Neural progenitor cell (in vitro differentiated cells): ENCODE data around the gene NAT9. TPM values are rescaled to one million over a fixed set of nuclear protein-coding genes. Genes with fewer than 3 reads are reported as not detected.

ENCODE experiments used
- DNase-seq: peaks from one replicate; pipeline ENCODE4 v3.0.0-alpha.2; 2016; ENCODE audit warnings: low spot score
- H2AFZ ChIP-seq: fragments of 200-600 bp; sonication (generic); replicated peaks from 2 replicates; pipeline ENCODE4 v1.6.1; 2016; ENCODE audit warnings: antibody characterized with exemption
- H3F3A ChIP-seq: fragments of 200-600 bp; sonication (generic); 2 replicates; pipeline ENCODE4 v1.6.1; 2016; ENCODE audit warnings: antibody characterized with exemption, low read depth
- H3K27ac ChIP-seq: fragments of 200-600 bp; sonication (generic); 2 replicates; pipeline ENCODE4 v1.5.1; 2016; ENCODE audit warnings: mild to moderate bottlenecking
- H3K27me3 ChIP-seq: fragments of 200-600 bp; sonication (generic); 2 replicates; pipeline ENCODE4 v1.6.1; 2016; ENCODE audit warnings: mild to moderate bottlenecking, moderate library complexity
- H3K36me3 ChIP-seq: fragments of 200-600 bp; sonication (generic); 2 replicates; pipeline ENCODE4 v1.5.1; 2016
- H3K4me1 ChIP-seq: fragments of 200-600 bp; sonication (generic); 2 replicates; pipeline ENCODE4 v1.6.1; 2016; ENCODE audit warnings: mixed run types
- H3K4me2 ChIP-seq: fragments of 200-600 bp; sonication (generic); 2 replicates; pipeline ENCODE4 v1.6.1; 2016
- H3K4me3 ChIP-seq: fragments of 200-600 bp; sonication (generic); 2 replicates; pipeline ENCODE4 v1.5.1; 2016
- H3K79me2 ChIP-seq: fragments of 200-600 bp; sonication (generic); 2 replicates; pipeline ENCODE4 v1.6.1; 2016; ENCODE audit warnings: low read depth
- H3K9ac ChIP-seq: fragments of 200-600 bp; sonication (generic); 2 replicates; pipeline ENCODE4 v1.6.1; 2016
- H3K9me3 ChIP-seq: fragments of 200-600 bp; sonication (generic); 2 replicates; pipeline ENCODE4 v1.5.1; 2016; ENCODE audit warnings: low read depth
- H4K20me1 ChIP-seq: fragments of 200-600 bp; sonication (generic); 2 replicates; pipeline ENCODE4 v1.6.1; 2016; ENCODE audit warnings: low read depth
- H3K27ac Mint-ChIP-seq: 3 replicates; pipeline ENCODE4 v1.8.0; 2021; ENCODE audit warnings: mixed read lengths
- H3K27me3 Mint-ChIP-seq: 2 replicates; pipeline ENCODE4 v1.8.0; 2022; ENCODE audit warnings: low read depth, mild to moderate bottlenecking, inconsistent platforms, moderate library complexity, mixed read lengths; ENCODE audit not compliant: insufficient read depth
- H3K36me3 Mint-ChIP-seq: 3 replicates; pipeline ENCODE4 v1.8.0; 2021; ENCODE audit warnings: mixed read lengths
- H3K4me1 Mint-ChIP-seq: 3 replicates; pipeline ENCODE4 v1.8.0; 2021; ENCODE audit warnings: mixed read lengths
- H3K4me3 Mint-ChIP-seq: 3 replicates; pipeline ENCODE4 v1.8.0; 2021; ENCODE audit warnings: mild to moderate bottlenecking, moderate library complexity, mixed read lengths
- H3K9me3 Mint-ChIP-seq: 3 replicates; pipeline ENCODE4 v1.8.0; 2020; ENCODE audit warnings: mixed read lengths
- CTCF ChIP-seq: fragments of 200-600 bp; sonication (generic); IDR thresholded peaks from 2 replicates; pipeline ENCODE4 v1.5.1; 2017; ENCODE audit warnings: antibody characterized with exemption, mild to moderate bottlenecking
- EZH2 ChIP-seq: fragments of 200-600 bp; sonication (generic); IDR thresholded peaks from 2 replicates; pipeline ENCODE4 v1.6.1; 2017; ENCODE audit warnings: antibody characterized with exemption, mild to moderate bottlenecking, moderate library complexity
- EZH2phosphoT487 ChIP-seq: fragments of 200-600 bp; sonication (generic); IDR thresholded peaks from 2 replicates; pipeline ENCODE4 v1.6.1; 2017; ENCODE audit warnings: antibody characterized with exemption
- total RNA-seq: library from RNA; depleted of rRNA; stranded (reverse); fragments of >200 nt; gene quantifications from 2 replicates; pipeline ENCODE4 v1.2.3, GENCODE V29; 2015; ENCODE audit warnings: low replicate concordance

Gene NAT9
- total RNA-seq, 1 donor from 2014 or later, result 75.3 TPM

DNA sequence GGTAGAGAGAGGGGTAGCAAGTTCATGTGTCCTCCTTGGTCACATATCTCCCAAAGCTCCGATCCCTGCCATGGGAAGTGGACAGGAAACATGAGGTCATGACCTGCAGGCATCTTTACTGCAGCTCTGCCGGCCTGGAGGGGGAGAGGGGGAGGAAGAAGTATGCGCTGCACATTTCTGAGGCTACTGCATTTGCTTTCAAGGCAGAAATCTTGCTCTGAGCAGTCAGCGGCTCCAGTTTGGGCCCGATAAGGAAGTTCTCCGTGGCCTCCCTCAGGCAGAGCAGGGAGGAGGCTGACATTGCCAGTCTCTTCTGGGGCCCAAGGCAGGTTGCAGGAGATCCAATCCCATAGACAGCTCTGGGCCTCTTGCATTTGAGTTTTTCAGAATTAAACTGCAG, 29.2 kb downstream of the NAT9 start:
- H3K27ac Mint-ChIP-seq, result no peak overlapping the region
- DNase-seq, result peak; percentile 48
- H3K4me1 ChIP-seq, result peaks cover 52% of the 10 kb centered on the region
- TF ChIP-seq EZH2phosphoT487 (no peak), CTCF (no peak), EZH2 (no peak)
- H2AFZ ChIP-seq, result no peak overlapping the region
- peaks cover 40% of the 10 kb centered on the region for H3F3A ChIP-seq
- peaks cover 34% of the 10 kb centered on the region for H3K79me2 ChIP-seq
- H3K27ac ChIP-seq, result no peak overlapping the region
- peak overlapping the region; percentile 87 for H3K4me2 ChIP-seq
- peaks cover 45% of the 10 kb centered on the region for H3K4me1 Mint-ChIP-seq
- peaks cover 8% of the 10 kb centered on the region for H3K27me3 Mint-ChIP-seq
- peak overlapping the region; percentile 79 for H3K4me3 Mint-ChIP-seq
- no peaks in the 10 kb centered on the region for H3K9me3 ChIP-seq
- no peaks in the 10 kb centered on the region for H3K27me3 ChIP-seq
- H3K36me3 Mint-ChIP-seq, result peaks cover 2% of the 10 kb centered on the region
- H3K4me3 ChIP-seq, result no peak overlapping the region
- no peaks in the 10 kb centered on the region for H3K9me3 Mint-ChIP-seq
- no peaks in the 10 kb centered on the region for H3K36me3 ChIP-seq
- H4K20me1 ChIP-seq, result peaks cover 34% of the 10 kb centered on the region
- no peak overlapping the region for H3K9ac ChIP-seq

DNA sequence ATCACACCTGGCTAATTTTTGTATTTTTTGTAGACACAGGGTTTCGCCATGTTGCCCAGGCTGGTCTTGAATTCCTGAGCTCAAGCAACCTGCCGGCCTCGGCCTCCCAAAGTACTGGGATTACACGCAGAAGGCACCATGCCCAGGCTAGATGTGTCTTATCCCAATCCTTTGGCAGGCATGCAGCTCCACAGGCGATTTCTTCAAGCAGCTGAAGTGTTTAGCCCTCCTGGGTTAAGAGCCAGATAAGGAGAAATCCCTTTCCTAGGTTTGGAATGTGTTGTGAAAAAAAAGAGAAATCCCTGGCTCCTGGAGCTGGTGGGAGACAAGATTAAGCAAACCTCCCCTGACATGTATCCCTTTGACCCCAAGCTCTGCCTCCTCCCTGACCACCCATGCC, 29.8 kb downstream of the NAT9 start:
- no peak overlapping the region for H3K4me3 ChIP-seq
- peaks cover 29% of the 10 kb centered on the region for H4K20me1 ChIP-seq
- TF ChIP-seq EZH2, result no peak
- TF ChIP-seq CTCF, result no peak
- no peak for TF ChIP-seq EZH2phosphoT487
- no peak overlapping the region for H3K9ac ChIP-seq
- DNase-seq, result peak; percentile 59
- H3K4me2 ChIP-seq, result peak overlapping the region; percentile 87
- H3K79me2 ChIP-seq, result peaks cover 29% of the 10 kb centered on the region
- H3K9me3 ChIP-seq, result no peaks in the 10 kb centered on the region
- H3K36me3 Mint-ChIP-seq, result peaks cover 2% of the 10 kb centered on the region
- peaks cover 8% of the 10 kb centered on the region for H3K27me3 Mint-ChIP-seq
- H3F3A ChIP-seq, result peaks cover 40% of the 10 kb centered on the region
- peaks cover 41% of the 10 kb centered on the region for H3K4me1 Mint-ChIP-seq
- peaks cover 47% of the 10 kb centered on the region for H3K4me1 ChIP-seq
- H3K27ac ChIP-seq, result no peak overlapping the region
- peak overlapping the region; percentile 79 for H3K4me3 Mint-ChIP-seq
- H3K27me3 ChIP-seq, result no peaks in the 10 kb centered on the region
- no peaks in the 10 kb centered on the region for H3K9me3 Mint-ChIP-seq
- H3K36me3 ChIP-seq, result no peaks in the 10 kb centered on the region
- H2AFZ ChIP-seq, result no peak overlapping the region
- peak overlapping the region; percentile 67 for H3K27ac Mint-ChIP-seq

- H3K36me3 Mint-ChIP-seq, result peaks cover 2% of the 10 kb centered on the region
- Histone ChIP-seq H3K4me2 (peak overlapping the region; percentile 87), H3K79me2 (peaks cover 22% of the 10 kb centered on the region), H2AFZ (peak overlapping the region; percentile 84), H4K20me1 (peaks cover 22% of the 10 kb centered on the region), H3K4me1 (peaks cover 40% of the 10 kb centered on the region), H3F3A (peaks cover 34% of the 10 kb centered on the region), H3K4me3 (peak overlapping the region; percentile 30), H3K9ac (no peak overlapping the region), H3K27ac (no peak overlapping the region), H3K27me3 (no peaks in the 10 kb centered on the region), H3K36me3 (no peaks in the 10 kb centered on the region), H3K9me3 (no peaks in the 10 kb centered on the region)
- no peak for DNase-seq
- peaks cover 7% of the 10 kb centered on the region for H3K27me3 Mint-ChIP-seq
- H3K4me1 Mint-ChIP-seq, result peaks cover 34% of the 10 kb centered on the region
- H3K9me3 Mint-ChIP-seq, result no peaks in the 10 kb centered on the region
- no peak for TF ChIP-seq CTCF
- no peak for TF ChIP-seq EZH2
- no peak for TF ChIP-seq EZH2phosphoT487
- H3K27ac Mint-ChIP-seq, result no peak overlapping the region
- no peak overlapping the region for H3K4me3 Mint-ChIP-seq
Measured at GRCh38 chr17:74745548-74746177, 30.5 kb downstream of the NAT9 start.
